K562 (cell line): ENCODE results near the gene TMEM79. TPM values are rescaled to one million over a fixed set of nuclear protein-coding genes. Genes with fewer than 3 reads are reported as not detected.

Experiments used
- ATAC-seq: fragments of 200-7000 bp; cut with Tn5 transposase; 3 replicates; pipeline ENCODE4 v1.9.1; 2020; ENCODE audit warnings: moderate library complexity
- BruUV-seq: library from RNA; stranded (reverse); fragments of 400-500 nt; replicated peaks from 2 replicates; lab custom pipeline; 2021; lab: Mats Ljungman, UMichigan
- CTCF ChIA-PET: fragments of 300-600 bp; formaldehyde crosslinking; extraction: SDS; loops from one replicate; lab custom pipeline; 2021; ENCODE audit warnings: low intra/inter-chr PET ratio; lab: Yijun Ruan, JAX
- POLR2A ChIA-PET: fragments of 300-600, 350-650 bp; sonication (Branson Sonifier 250); formaldehyde crosslinking; extraction: SDS; loops from one replicate; lab custom pipeline; 2021; ENCODE audit warnings: antibody characterized with exemption, inconsistent platforms; lab: Yijun Ruan, JAX
- DNase-seq, 4 experiments: peaks; one replicate each; pipeline versions ENCODE4 v3.0.0 to v3.0.0-alpha.2; 2011 to 2018; ENCODE audit warnings: low spot score in 3 of 4, mixed read lengths in 3 of 4; ENCODE audit errors: extremely low read depth in 1 of 4
- FAIRE-seq: peaks from 2 replicates; lab custom pipeline; 2011; peaks lifted over from hg19 to GRCh38; lab: Jason Lieb, UNC
- H2AFZ ChIP-seq: 2 replicates; pipeline ENCODE4 v1.6.0; 2011; ENCODE audit warnings: low read depth, low read length, control low read depth, inconsistent platforms
- H3K27ac ChIP-seq: fragments of 200-600 bp; 3 replicates; pipeline ENCODE4 v1.8.0; 2011; ENCODE audit warnings: low read depth, mild to moderate bottlenecking, control low read depth, inconsistent platforms, low read length, moderate library complexity, mixed read lengths; ENCODE audit errors: extremely low read depth
- H3K27me3 ChIP-seq, 2 experiments: fragments of 300-600 bp in 1 of 2; 2 replicates in 1 of 2; 3 replicates in 1 of 2; pipeline versions ENCODE4 v1.6.0 to v1.8.0; 2011; ENCODE audit warnings: inconsistent platforms in 2 of 2, low read length in 2 of 2, mild to moderate bottlenecking in 1 of 2, mixed read lengths in 1 of 2, moderate library complexity in 1 of 2; ENCODE audit not compliant: control insufficient read depth in 2 of 2, insufficient read depth in 2 of 2
- H3K36me3 ChIP-seq: fragments of 300-600 bp; 3 replicates; pipeline ENCODE4 v1.8.0; 2011; ENCODE audit warnings: mild to moderate bottlenecking, low read length, inconsistent platforms; ENCODE audit not compliant: control insufficient read depth, insufficient read depth
- H3K4me1 ChIP-seq, 2 experiments: fragments of 200-600 bp in 1 of 2; replicated peaks in 1 of 2; 2 replicates in 1 of 2; 3 replicates in 1 of 2; pipeline versions ENCODE4 v1.5.1 to v1.8.0; 2011; ENCODE audit warnings: inconsistent platforms in 2 of 2, low read length in 2 of 2, mild to moderate bottlenecking in 1 of 2, mixed read lengths in 1 of 2, moderate library complexity in 1 of 2; ENCODE audit not compliant: control insufficient read depth in 2 of 2, insufficient read depth in 2 of 2
- H3K4me2 ChIP-seq: 2 replicates; pipeline ENCODE4 v1.6.1; 2011; ENCODE audit warnings: low read length, control low read depth, inconsistent platforms, mixed read lengths; ENCODE audit not compliant: insufficient read depth
- H3K4me3 ChIP-seq: fragments of 200-600 bp; sonication (generic), shearing (Covaris generic); 2 replicates; pipeline ENCODE4 v1.5.1; 2016; ENCODE audit warnings: control low read depth, inconsistent platforms
- H3K79me2 ChIP-seq: fragments of 200-600 bp; 3 replicates; pipeline ENCODE4 v1.8.0; 2011; ENCODE audit warnings: low read length, inconsistent platforms; ENCODE audit not compliant: control insufficient read depth, insufficient read depth
- H3K9ac ChIP-seq, 2 experiments: 2 replicates each; pipeline versions ENCODE4 v1.6.0 to v1.6.1; 2011; ENCODE audit warnings: low read depth in 2 of 2, low read length in 2 of 2, control low read depth in 1 of 2, inconsistent platforms in 1 of 2, mild to moderate bottlenecking in 1 of 2, mixed read lengths in 1 of 2; ENCODE audit not compliant: insufficient read depth in 1 of 2
- H3K9me1 ChIP-seq: one replicate; pipeline ENCODE4 v1.6.0; 2011; ENCODE audit warnings: inconsistent platforms, mild to moderate bottlenecking, low read length, moderate library complexity; ENCODE audit not compliant: control insufficient read depth, insufficient read depth
- H3K9me3 ChIP-seq: replicated peaks from 2 replicates; pipeline ENCODE4 v1.5.1; 2011; ENCODE audit warnings: low read depth, low read length, inconsistent platforms; ENCODE audit not compliant: control insufficient read depth, insufficient read depth
- H4K20me1 ChIP-seq: replicated peaks from 2 replicates; pipeline ENCODE4 v1.6.1; 2011; ENCODE audit warnings: low read length, inconsistent platforms, mixed read lengths; ENCODE audit not compliant: control insufficient read depth, insufficient read depth
- NUFIP1 ChIP-seq: fragments of 450-650 bp; IDR thresholded peaks from 2 replicates; pipeline ENCODE4 v1.6.1; 2018; ENCODE audit not compliant: partially characterized antibody
- VEZF1 ChIP-seq: fragments of 200-800 bp; sonication (Bioruptor generic); IDR thresholded peaks from 2 replicates; pipeline ENCODE4 v1.6.1; 2017; ENCODE audit warnings: missing genetic modification characterization, missing compliant biosample characterization
- WGBS: fragments of 100-300 bp; shearing (Covaris generic); methylation state at CpG from one replicate; pipeline ENCODE4 v1.1.6; 2016; ENCODE audit warnings: low coverage, mixed read lengths; ENCODE audit not compliant: insufficient coverage; ENCODE audit errors: missing lambda C conversion rate; 5-methylcytosine and 5-hydroxymethylcytosine counted together
- in situ Hi-C: fragments of 300-500 bp; cut with MboI; formaldehyde crosslinking; loops from 4 replicates; pipeline ENCODE4 v1.15.0; 2018; ENCODE audit warnings: inconsistent platforms, mixed read lengths
- intact Hi-C: fragments of 100-400 bp; cut with micrococcal nuclease; formaldehyde crosslinking; loops from 2 replicates; pipeline ENCODE4 v1.14.2; 2022
- polyA plus RNA-seq, 8 experiments: library from polyadenylated mRNA; depleted of rRNA in 4 of 8; stranded (reverse) in 5 of 8; unstranded in 3 of 8; fragments of >200 nt; fragmentation: Nextera tagmentation in 2 of 8; fragmentation: Illumina TruSeq in 1 of 8; extraction: Ambion mirVana in 2 of 8; extraction: Trizol in 1 of 8; gene quantifications; 2 replicates each; pipeline versions ENCODE4 v1.2.1 to v1.2.3, GENCODE V29; 2011 to 2014; ENCODE audit warnings: inconsistent platforms in 1 of 8, missing spikeins in 1 of 8
- total RNA-seq, 7 experiments: library from RNA; depleted of rRNA in 6 of 7; stranded (reverse); fragments of >200 nt in 6 of 7; fragmentation: Illumina TruSeq in 2 of 7; extraction: Trizol in 2 of 7; gene quantifications; 2 replicates each; pipeline versions ENCODE4 v1.2.1 to v1.2.3, GENCODE V29; 2011 to 2021; ENCODE audit warnings: low replicate concordance in 1 of 7
- TF ChIP-seq, protein P1 (sequence below), 3 experiments: fragments of 200-800 bp in 1 of 3; sonication (Bioruptor generic) in 1 of 3; sonication (generic) in 1 of 3; formaldehyde crosslinking in 1 of 3; IDR thresholded peaks; 2 replicates each; pipeline versions ENCODE4 v1.6.1 to v1.8.0; 2016 to 2022; ENCODE audit warnings: mild to moderate bottlenecking in 2 of 3, missing compliant biosample characterization in 2 of 3, missing genetic modification characterization in 2 of 3, missing genetic modification reagents in 1 of 3

TMEM79 gene
- total and polyA plus RNA-seq, 9 of the 15 experiments (the other 6 are each of a cell fraction or from before 2014, with no cell fraction given) = 0.69 to 6.8 (median 4.0) TPM

DNA sequence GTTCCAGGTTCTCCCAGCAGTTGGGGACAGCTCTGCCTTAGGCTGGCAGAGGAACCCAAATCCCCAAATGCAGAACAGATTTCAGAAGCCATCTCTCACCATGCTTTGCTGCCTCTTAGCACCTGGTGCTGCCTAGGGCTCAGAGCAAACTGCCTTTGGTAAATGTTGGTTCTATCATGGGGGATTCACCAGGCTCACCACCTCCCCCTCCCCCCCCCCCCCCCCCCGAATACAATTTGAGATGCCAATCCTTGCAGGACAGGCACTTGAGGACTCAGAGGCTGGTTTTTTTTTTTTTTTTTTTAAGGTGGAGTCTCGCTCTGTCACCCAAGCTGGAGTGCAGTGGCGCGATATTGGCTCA lies 35.8 kb upstream of the TMEM79 start:
- no peak overlapping the region for H3K4me2 ChIP-seq

More for the DNA sequence above, 35.8 kb upstream of the TMEM79 start:
- TF ChIP-seq VEZF1 (CRISPR knock-in tag) (0 out of 2 replicates have a peak, but pooled peaks have one; percentile 34), NUFIP1 (no peak)
- TF ChIP-seq, protein P1, sequence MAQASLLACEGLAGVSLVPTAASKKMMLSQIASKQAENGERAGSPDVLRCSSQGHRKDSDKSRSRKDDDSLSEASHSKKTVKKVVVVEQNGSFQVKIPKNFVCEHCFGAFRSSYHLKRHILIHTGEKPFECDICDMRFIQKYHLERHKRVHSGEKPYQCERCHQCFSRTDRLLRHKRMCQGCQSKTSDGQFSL (CRISPR knock-in tag; IDR thresholded peaks at IDR 0.05) = 0 out of 2 replicates have a peak, but pooled peaks have one; percentile 16
- TF ChIP-seq, protein P1 (tag; IDR thresholded peaks at IDR 0.05) = peak in 1 of 2 experiments; percentile 28; a peak in 1 of 4 replicates
- Histone ChIP-seq H2AFZ (no peak overlapping the region), H3K9me1 (no peaks in the 10 kb centered on the region), H3K4me3 (no peak overlapping the region), H3K9ac (peak overlapping the region in 1 of 2 experiments; percentile 52; a peak in 1 of 4 replicates), H3K79me2 (no peaks in the 10 kb centered on the region), H3K36me3 (peaks cover 44% of the 10 kb centered on the region; the same call in 2 of the 3 replicates), H3K9me3 (no peaks in the 10 kb centered on the region), H3K27me3 (no peaks in the 10 kb centered on the region), H4K20me1 (no peaks in the 10 kb centered on the region), H3K4me1 (peaks cover 0 to 45% of the 10 kb centered on the region in 2 experiments; a peak in 3 of 5 replicates), H3K27ac (no peak overlapping the region)
- no peak for FAIRE-seq
- BruUV-seq = no TSS peak
- ChIA-PET CTCF (no interaction called here), POLR2A (interaction anchor here (0.7 to 1.4 kb wide), 6 partner anchors 10 to 156 kb away, joined by 3 to 5 read pairs (median 4); no protein-coding TSS in a partner anchor)
- no peak for ATAC-seq
- intact Hi-C loops = no loop called here
- WGBS = 83% methylated on average over 2 of the region's 4 CpGs
- DNase-seq = no peak
- in situ Hi-C loops = no loop called here
